ENCODE data around the gene EFNA2. TPM values are rescaled to one million over a fixed set of nuclear protein-coding genes. Genes with fewer than 3 reads are reported as not detected.

EFNA2 gene
- total and polyA plus RNA-seq, 2 experiments from 2014 or later: 2.7 to 10.3 TPM

DNA sequence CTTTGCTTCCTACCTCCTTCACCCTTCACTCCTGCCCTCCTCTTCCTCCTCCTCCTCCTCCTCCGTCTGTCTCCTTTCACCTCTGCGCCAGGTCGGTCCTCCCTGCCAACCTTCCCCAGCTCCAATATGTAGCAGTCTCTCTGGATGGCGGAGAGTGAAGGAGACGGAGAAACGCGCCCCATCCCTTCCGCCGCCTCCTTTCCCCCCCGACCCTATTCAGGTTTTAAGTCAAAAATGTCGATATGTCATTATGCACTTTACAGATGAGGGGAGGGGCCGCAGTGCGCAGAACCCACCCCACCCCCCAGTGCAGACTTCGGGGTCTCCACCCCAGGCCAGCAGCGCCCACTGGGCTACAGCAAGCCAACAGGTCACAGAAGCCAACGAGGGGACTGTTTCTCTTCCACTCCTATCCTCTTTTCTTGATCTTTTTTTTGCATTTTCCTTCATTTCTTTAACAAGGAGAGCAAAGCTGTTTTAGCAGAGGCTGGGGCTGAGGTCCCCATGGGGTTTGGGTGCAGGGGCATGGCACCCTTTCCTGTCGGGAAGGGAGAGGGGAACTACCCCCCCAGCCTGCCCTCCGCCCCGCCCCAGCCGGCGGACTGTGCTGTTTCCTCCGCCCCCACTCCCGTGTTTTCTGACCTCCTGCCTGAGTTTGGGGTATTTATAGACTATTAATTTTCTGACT, 28.1 kb upstream of the EFNA2 start (continued):
- TF ChIP-seq, protein P1, sequence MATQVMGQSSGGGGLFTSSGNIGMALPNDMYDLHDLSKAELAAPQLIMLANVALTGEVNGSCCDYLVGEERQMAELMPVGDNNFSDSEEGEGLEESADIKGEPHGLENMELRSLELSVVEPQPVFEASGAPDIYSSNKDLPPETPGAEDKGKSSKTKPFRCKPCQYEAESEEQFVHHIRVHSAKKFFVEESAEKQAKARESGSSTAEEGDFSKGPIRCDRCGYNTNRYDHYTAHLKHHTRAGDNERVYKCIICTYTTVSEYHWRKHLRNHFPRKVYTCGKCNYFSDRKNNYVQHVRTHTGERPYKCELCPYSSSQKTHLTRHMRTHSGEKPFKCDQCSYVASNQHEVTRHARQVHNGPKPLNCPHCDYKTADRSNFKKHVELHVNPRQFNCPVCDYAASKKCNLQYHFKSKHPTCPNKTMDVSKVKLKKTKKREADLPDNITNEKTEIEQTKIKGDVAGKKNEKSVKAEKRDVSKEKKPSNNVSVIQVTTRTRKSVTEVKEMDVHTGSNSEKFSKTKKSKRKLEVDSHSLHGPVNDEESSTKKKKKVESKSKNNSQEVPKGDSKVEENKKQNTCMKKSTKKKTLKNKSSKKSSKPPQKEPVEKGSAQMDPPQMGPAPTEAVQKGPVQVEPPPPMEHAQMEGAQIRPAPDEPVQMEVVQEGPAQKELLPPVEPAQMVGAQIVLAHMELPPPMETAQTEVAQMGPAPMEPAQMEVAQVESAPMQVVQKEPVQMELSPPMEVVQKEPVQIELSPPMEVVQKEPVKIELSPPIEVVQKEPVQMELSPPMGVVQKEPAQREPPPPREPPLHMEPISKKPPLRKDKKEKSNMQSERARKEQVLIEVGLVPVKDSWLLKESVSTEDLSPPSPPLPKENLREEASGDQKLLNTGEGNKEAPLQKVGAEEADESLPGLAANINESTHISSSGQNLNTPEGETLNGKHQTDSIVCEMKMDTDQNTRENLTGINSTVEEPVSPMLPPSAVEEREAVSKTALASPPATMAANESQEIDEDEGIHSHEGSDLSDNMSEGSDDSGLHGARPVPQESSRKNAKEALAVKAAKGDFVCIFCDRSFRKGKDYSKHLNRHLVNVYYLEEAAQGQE (IDR thresholded peaks at IDR 0.05; ENCODE audit: unreplicated experiment): no peak
- no peak for TF ChIP-seq POLR2AphosphoS5 (IDR thresholded peaks at IDR 0.05; ENCODE audit: low read depth)
- TF ChIP-seq EZH2 (IDR thresholded peaks at IDR 0.05; ENCODE audit: low read depth, unreplicated experiment): no peak
- no peak for TF ChIP-seq STAT1 (IDR thresholded peaks at IDR 0.05; ENCODE audit: unreplicated experiment)
- TF ChIP-seq EZH2phosphoT487 (IDR thresholded peaks at IDR 0.05; ENCODE audit: unreplicated experiment): no peak

DNA sequence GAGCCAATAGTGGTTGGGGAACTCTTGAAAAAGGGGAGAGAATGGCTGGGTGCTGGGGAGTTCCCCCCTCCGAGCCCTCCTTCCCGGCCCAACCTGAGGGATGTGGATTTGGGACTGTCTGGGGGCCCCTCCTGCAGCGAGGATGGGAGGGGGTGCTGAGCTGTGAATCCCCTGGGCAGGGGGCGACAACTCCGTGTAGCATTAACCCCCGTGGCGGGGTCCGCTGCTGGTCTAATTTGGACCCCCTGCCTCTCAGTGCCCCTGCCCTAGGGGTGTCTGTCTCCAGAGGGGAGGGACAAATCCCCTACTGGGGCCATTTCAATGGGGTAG, 27.5 kb upstream of the EFNA2 start:
- DNase-seq (ENCODE audit: low spot score) (no peak), ATAC-seq (no peak)
- Histone ChIP-seq H3K9me2 (ENCODE audit: insufficient read depth) (no peaks in the 10 kb centered on the region), H3K27me3 (ENCODE audit: insufficient read depth) (no peaks in the 10 kb centered on the region), H3K27ac (ENCODE audit: low read depth) (peak overlapping the region; percentile 94), H2AFZ (no peak overlapping the region), H3K79me2 (replicated peaks; ENCODE audit: insufficient read depth) (peaks cover 26% of the 10 kb centered on the region), H3K4me3 (no peak overlapping the region), H3K4me1 (ENCODE audit: insufficient read depth) (peaks cover 50% of the 10 kb centered on the region), H3F3A (replicated peaks; ENCODE audit: low read depth) (peaks cover 73% of the 10 kb centered on the region), H4K20me1 (replicated peaks; ENCODE audit: insufficient read depth) (peaks cover 24% of the 10 kb centered on the region), H3K36me3 (ENCODE audit: insufficient read depth) (peaks cover 19% of the 10 kb centered on the region), H3K4me2 (peak overlapping the region; percentile 35; the same call in 1 of the 2 replicates)
- H3K27me3 Mint-ChIP-seq (ENCODE audit: insufficient read depth, low read depth, poor library complexity): peaks cover 35% of the 10 kb centered on the region
- no peak overlapping the region for H3K27ac Mint-ChIP-seq
- no peaks in the 10 kb centered on the region; the same call in 1 of the 3 replicates for H3K9me3 Mint-ChIP-seq
- H3K4me1 Mint-ChIP-seq: peaks cover 58% of the 10 kb centered on the region
- peak overlapping the region; percentile 39; the same call in 1 of the 3 replicates for H3K4me3 Mint-ChIP-seq
- peaks cover 52% of the 10 kb centered on the region for H3K36me3 Mint-ChIP-seq (ENCODE audit: low read depth)
- TF ChIP-seq ZNF331 (CRISPR knock-in tag; IDR thresholded peaks at IDR 0.05; ENCODE audit: low read depth) (no peak), NANOG (IDR thresholded peaks at IDR 0.05; ENCODE audit: borderline replicate concordance) (no peak), EZH2phosphoT487 (IDR thresholded peaks at IDR 0.05; ENCODE audit: unreplicated experiment) (no peak), JUNB (IDR thresholded peaks at IDR 0.05; ENCODE audit: unreplicated experiment) (no peak), STAT1 (IDR thresholded peaks at IDR 0.05; ENCODE audit: unreplicated experiment) (no peak)

DNA sequence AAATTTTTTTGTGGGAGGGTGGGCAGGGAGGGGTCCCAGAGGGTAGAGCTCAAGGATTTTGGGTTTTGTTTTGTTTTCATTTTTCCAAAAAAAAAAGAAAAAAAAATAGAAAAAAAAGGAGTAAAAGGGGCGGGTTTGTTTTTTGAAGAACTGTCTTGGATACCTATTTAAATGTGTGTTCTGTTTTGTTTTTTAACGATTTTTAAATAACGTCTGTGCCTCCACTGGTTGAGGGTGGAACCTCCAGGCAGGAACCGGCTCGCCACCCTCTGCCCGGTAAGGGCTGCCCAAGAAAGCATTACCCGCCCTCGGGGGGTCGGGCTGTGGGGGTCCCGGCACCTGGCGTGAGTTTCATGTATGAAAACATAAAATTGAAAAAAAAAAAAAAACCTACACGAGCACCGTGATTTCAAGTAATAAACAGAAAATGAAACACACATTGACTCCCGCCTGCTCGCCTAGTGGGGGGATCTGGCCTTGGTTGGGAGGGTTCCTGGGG, 26.9 kb upstream of the EFNA2 start:
- Histone ChIP-seq H3K79me2 (replicated peaks; ENCODE audit: insufficient read depth) (peaks cover 24% of the 10 kb centered on the region), H4K20me1 (replicated peaks; ENCODE audit: insufficient read depth) (peaks cover 24% of the 10 kb centered on the region), H3F3A (replicated peaks; ENCODE audit: low read depth) (peaks cover 73% of the 10 kb centered on the region), H3K4me1 (ENCODE audit: insufficient read depth) (peaks cover 54% of the 10 kb centered on the region), H2AFZ (no peak overlapping the region), H3K36me3 (ENCODE audit: insufficient read depth) (peaks cover 19% of the 10 kb centered on the region), H3K27me3 (ENCODE audit: insufficient read depth) (no peaks in the 10 kb centered on the region), H3K4me2 (peak overlapping the region; percentile 82; the same call in 1 of the 2 replicates), H3K9me2 (ENCODE audit: insufficient read depth) (no peaks in the 10 kb centered on the region), H3K4me3 (peak overlapping the region; percentile 95; the same call in 1 of the 2 replicates), H3K27ac (ENCODE audit: low read depth) (peak overlapping the region; percentile 94)
- Mint-ChIP-seq H3K4me3 (peak overlapping the region; percentile 38), H3K36me3 (ENCODE audit: low read depth) (peaks cover 49% of the 10 kb centered on the region), H3K9me3 (no peaks in the 10 kb centered on the region; the same call in 1 of the 3 replicates), H3K27me3 (ENCODE audit: insufficient read depth, low read depth, poor library complexity) (peaks cover 38% of the 10 kb centered on the region), H3K4me1 (peaks cover 59% of the 10 kb centered on the region), H3K27ac (peak overlapping the region; percentile 78; the same call in 1 of the 2 replicates)
- no peak for ATAC-seq
- DNase-seq (ENCODE audit: low spot score): no peak
- TF ChIP-seq JUNB (IDR thresholded peaks at IDR 0.05; ENCODE audit: unreplicated experiment) (no peak), ZNF331 (CRISPR knock-in tag; IDR thresholded peaks at IDR 0.05; ENCODE audit: low read depth) (no peak), EZH2phosphoT487 (IDR thresholded peaks at IDR 0.05; ENCODE audit: unreplicated experiment) (no peak), CREB1 (CRISPR knock-in tag; IDR thresholded peaks at IDR 0.05; ENCODE audit: low read depth) (no peak)
- TF ChIP-seq, protein P2, sequence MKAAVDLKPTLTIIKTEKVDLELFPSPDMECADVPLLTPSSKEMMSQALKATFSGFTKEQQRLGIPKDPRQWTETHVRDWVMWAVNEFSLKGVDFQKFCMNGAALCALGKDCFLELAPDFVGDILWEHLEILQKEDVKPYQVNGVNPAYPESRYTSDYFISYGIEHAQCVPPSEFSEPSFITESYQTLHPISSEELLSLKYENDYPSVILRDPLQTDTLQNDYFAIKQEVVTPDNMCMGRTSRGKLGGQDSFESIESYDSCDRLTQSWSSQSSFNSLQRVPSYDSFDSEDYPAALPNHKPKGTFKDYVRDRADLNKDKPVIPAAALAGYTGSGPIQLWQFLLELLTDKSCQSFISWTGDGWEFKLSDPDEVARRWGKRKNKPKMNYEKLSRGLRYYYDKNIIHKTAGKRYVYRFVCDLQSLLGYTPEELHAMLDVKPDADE (IDR thresholded peaks at IDR 0.05): no peak
- TF ChIP-seq, protein P3, sequence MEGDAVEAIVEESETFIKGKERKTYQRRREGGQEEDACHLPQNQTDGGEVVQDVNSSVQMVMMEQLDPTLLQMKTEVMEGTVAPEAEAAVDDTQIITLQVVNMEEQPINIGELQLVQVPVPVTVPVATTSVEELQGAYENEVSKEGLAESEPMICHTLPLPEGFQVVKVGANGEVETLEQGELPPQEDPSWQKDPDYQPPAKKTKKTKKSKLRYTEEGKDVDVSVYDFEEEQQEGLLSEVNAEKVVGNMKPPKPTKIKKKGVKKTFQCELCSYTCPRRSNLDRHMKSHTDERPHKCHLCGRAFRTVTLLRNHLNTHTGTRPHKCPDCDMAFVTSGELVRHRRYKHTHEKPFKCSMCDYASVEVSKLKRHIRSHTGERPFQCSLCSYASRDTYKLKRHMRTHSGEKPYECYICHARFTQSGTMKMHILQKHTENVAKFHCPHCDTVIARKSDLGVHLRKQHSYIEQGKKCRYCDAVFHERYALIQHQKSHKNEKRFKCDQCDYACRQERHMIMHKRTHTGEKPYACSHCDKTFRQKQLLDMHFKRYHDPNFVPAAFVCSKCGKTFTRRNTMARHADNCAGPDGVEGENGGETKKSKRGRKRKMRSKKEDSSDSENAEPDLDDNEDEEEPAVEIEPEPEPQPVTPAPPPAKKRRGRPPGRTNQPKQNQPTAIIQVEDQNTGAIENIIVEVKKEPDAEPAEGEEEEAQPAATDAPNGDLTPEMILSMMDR (conservative IDR thresholded peaks at IDR 0.05; ENCODE audit: low read depth in 2 of 2): no peak
- TF ChIP-seq, protein P1 (IDR thresholded peaks at IDR 0.05; ENCODE audit: unreplicated experiment): no peak

Measured in GM23338 (cell line).